GM21576 (cell line): ENCODE measurements around the gene ELOB.

ENCODE experiments used
- ATAC-seq: cut with Tn5 transposase; IDR thresholded peaks from one replicate; pipeline ENCODE4 v1.9.1; 2021; ENCODE audit warnings: mild to moderate bottlenecking, moderate library complexity; ENCODE audit not compliant: unreplicated experiment

ELOB gene

DNA sequence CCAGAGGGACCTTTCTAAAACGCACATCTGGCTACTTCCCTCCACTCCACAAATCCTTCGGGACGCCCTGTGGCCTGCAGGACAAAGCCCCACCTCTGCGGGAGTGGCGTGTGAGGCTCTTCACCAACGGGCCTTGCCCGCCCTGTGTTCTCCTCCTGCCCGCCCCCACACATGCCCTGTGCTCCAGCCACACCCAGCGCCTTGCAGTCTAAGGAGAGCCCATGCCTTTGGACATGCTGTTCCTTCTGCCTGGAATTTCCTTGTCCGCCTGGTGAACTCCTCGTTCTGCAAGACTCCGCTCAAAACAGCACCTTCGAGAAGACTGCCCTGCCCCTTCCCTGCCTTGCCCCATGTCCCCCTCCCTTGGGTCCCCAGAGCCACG, 7.4 kb downstream of the ELOB start:
- no peak for ATAC-seq

DNA sequence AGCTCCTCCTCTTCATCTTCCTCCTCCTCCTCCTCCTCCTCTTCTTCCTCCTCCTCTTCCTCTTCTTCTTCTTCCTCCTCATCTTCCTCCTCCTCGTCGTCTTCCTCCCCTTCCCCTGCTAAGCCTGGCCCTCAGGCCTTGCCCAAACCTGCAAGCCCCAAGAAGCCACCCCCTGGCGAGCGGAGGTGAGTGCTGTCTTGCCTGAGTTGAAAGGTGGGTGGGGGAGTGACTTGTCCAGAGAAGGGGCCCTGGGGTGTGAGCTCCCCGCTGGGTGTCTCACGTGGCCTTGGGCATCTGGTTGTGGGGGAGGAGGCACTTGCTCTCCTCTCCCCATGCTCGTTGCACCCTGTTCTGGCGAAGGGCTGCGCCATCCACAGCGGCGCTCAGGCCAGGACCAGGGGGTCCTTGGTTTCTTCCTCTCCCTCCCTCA, 8.0 kb downstream of the ELOB start:
- no peak for ATAC-seq

DNA sequence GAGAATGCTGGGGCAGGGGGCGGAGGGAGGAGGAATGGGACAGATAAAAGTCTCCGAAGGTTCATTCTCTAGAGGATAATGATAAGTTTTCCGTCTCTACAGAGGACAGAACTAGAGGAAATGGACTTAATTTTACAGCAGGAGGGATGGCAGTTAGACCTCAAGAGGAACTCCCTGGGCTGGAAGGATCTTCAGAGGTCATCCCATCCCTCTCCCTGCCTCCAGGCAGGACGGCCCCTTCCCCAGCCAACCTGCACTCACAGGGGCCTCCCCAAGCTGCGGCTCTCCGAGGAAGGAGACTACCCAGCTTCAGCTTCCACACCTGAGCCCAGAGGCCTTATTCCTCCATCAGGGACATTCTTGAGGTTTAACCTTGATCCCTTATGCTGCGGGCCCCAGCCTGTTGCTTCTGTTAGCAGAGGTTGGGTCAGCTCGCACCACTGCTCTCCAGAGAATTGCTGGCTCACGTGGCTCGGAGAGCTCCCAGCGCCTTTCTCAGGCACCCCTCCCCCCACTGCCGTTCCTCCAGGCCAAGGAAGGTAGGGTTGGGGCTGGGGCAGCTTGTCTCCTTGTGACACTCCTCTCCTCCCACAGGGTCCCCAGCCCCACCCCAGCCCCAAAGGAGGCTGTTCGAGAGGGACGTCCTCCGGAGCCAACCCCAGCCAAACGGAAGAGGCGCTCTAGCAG, 8.5 kb downstream of the ELOB start:
- no peak for ATAC-seq

DNA sequence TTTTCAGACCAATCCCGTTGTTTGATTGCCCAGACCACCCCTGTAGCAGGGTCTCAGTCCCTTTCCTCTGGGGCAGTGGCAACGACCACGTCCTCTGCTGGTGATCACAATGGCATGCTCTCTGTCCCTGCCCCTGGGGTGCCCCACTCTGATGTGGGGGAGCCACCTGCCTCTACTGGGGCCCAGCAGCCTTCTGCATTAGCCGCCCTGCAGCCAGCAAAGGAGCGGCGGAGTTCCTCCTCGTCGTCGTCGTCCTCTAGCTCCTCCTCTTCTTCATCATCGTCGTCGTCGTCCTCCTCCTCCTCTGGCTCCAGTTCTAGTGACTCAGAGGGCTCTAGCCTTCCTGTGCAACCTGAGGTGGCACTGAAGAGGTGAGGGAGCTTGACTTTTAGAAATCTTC, 9.2 kb downstream of the ELOB start:
- ATAC-seq: no peak

DNA sequence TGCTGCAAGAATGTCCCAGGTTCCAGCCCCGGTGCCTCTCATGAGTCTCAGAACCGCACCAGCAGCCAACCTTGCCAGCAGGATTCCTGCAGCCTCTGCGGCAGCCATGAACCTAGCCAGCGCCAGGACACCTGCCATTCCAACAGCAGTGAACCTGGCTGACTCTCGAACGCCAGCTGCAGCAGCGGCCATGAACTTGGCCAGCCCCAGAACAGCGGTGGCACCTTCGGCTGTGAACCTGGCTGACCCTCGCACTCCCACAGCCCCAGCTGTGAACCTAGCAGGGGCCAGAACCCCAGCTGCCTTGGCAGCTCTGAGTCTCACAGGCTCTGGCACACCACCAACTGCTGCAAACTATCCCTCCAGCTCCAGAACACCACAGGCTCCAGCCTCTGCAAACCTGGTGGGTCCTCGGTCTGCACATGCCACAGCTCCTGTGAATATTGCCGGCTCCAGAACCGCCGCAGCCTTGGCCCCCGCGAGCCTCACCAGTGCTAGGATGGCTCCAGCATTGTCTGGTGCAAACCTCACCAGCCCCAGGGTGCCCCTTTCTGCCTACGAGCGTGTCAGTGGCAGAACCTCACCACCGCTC, 9.8 kb downstream of the ELOB start:
- ATAC-seq: no peak

DNA sequence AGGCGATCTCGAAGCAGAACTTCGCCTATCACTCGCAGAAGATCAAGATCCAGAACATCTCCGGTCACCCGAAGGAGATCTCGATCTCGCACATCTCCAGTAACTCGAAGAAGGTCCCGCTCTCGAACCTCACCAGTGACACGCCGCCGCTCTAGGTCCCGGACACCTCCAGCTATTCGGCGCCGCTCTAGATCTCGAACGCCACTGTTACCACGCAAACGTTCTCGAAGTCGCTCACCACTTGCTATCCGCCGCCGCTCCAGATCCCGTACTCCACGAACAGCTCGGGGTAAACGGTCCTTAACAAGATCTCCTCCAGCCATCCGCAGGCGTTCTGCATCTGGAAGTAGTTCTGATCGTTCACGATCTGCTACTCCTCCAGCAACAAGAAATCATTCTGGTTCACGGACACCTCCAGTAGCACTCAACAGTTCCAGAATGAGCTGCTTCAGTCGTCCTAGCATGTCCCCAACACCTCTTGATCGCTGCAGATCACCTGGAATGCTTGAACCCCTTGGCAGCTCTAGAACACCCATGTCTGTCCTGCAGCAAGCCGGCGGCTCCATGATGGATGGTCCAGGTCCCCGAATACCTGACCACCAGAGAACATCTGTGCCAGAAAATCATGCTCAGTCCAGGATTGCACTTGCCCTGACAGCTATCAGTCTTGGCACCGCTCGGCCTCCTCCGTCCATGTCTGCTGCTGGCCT, 10.5 kb downstream of the ELOB start:
- no peak for ATAC-seq

DNA sequence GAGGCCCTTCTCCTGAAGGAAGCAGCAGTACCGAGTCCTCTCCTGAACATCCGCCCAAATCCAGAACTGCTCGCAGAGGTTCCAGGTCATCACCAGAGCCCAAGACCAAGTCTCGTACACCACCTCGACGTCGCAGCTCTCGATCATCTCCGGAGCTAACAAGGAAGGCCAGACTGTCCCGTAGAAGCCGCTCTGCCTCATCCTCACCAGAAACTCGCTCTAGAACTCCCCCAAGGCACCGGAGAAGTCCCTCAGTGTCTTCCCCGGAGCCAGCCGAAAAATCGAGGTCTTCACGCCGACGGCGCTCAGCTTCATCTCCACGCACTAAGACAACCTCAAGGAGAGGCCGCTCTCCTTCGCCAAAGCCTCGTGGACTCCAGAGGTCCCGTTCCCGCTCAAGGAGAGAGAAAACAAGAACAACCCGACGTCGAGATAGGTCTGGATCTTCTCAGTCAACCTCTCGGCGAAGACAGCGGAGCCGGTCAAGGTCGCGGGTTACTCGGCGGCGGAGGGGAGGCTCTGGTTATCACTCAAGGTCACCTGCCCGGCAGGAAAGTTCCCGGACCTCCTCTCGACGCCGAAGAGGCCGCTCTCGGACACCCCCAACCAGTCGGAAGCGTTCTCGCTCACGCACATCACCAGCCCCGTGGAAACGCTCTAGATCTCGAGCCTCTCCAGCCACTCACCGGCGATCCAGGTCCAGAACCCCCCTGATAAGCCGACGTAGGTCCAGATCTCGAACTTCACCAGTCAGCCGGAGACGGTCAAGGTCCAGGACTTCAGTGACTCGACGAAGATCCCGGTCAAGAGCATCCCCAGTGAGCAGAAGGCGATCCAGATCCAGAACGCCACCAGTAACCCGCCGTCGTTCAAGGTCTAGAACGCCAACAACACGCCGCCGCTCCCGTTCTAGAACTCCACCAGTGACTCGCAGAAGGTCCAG, 11.3 kb downstream of the ELOB start:
- ATAC-seq: no peak

DNA sequence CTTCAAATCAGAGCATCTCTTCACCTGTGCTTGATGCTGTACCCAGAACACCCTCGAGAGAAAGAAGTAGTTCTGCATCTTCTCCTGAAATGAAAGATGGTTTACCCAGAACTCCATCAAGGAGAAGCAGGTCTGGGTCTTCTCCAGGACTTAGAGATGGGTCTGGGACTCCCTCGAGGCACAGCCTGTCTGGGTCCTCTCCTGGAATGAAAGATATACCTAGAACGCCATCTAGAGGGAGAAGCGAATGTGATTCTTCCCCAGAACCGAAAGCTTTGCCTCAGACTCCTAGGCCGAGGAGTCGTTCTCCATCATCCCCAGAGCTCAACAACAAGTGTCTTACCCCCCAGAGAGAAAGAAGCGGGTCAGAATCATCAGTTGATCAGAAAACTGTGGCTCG, 12.4 kb downstream of the ELOB start:
- no peak for ATAC-seq

DNA sequence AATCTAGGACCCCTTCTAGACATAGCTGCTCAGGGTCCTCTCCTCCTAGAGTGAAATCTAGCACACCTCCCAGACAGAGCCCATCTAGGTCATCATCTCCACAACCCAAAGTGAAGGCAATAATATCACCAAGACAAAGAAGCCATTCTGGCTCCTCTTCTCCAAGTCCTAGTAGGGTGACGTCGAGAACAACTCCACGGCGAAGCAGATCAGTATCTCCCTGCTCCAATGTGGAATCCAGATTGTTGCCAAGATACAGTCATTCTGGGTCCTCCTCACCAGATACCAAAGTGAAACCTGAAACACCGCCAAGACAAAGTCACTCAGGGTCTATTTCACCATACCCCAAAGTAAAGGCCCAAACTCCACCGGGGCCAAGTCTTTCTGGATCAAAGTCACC, 13.9 kb downstream of the ELOB start:
- no peak for ATAC-seq

DNA sequence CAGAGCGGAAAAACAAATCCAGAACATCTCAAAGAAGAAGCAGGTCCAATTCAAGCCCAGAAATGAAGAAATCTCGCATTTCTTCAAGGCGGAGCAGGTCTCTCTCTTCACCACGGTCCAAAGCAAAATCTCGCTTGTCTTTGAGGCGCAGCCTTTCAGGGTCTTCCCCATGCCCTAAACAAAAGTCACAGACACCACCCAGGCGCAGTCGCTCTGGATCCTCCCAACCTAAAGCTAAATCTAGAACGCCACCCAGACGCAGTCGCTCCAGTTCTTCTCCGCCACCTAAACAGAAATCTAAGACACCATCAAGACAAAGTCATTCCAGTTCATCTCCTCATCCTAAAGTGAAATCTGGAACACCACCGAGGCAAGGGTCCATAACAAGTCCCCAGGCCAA, 14.4 kb downstream of the ELOB start:
- no peak for ATAC-seq

DNA sequence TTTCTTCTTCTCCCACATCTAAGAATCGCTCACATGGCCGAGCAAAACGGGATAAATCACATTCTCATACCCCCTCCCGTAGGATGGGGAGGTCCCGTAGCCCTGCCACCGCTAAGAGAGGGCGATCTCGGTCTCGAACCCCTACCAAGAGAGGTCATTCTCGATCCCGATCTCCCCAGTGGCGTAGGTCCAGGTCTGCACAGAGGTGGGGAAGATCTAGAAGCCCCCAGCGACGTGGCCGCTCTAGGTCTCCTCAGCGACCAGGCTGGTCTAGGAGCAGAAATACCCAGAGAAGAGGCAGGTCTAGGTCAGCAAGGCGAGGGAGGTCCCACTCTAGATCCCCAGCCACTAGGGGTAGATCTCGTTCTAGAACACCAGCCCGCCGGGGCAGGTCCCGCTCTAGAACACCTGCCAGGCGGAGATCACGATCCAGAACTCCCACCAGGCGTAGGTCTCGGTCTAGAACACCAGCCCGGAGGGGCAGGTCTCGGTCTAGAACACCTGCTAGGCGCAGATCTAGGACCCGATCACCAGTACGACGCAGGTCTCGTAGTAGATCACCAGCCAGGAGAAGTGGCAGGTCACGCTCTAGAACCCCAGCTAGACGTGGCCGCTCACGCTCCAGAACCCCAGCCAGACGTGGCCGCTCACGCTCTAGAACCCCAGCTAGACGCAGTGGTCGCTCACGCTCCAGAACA, 15.0 kb downstream of the ELOB start:
- no peak for ATAC-seq

DNA sequence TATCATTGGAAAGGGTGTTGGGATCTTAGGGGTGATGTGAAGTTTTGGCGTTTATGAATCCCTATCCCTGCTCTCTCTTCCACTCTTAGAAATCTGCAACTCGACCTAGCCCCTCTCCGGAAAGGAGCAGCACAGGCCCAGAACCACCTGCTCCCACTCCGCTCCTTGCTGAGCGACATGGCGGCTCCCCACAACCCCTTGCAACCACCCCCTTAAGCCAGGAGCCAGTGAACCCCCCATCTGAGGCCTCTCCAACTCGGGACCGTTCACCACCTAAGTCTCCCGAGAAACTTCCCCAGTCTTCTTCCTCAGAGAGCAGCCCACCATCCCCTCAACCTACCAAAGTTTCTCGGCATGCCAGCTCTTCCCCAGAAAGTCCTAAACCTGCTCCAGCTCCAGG, 15.6 kb downstream of the ELOB start:
- ATAC-seq: no peak

DNA sequence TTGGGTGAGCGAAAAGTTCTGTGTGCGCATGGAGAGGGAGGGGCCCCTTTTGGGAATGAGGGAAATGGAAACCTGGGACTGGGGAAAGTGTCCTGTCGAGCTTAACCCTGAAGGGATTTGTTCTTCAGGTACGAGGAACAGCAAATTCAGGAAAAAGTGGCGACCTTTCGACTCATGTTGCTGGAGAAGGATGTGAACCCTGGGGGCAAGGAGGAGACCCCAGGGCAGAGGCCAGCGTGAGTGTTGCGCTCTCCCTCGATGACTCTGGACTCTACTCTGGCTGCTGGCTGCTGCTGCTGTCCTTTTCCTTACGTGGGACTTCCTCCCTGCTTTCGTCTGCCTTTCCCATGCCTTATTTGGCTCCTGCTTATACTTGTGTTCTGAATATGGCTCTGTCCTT, 19.7 kb downstream of the ELOB start:
- ATAC-seq: no peak

DNA sequence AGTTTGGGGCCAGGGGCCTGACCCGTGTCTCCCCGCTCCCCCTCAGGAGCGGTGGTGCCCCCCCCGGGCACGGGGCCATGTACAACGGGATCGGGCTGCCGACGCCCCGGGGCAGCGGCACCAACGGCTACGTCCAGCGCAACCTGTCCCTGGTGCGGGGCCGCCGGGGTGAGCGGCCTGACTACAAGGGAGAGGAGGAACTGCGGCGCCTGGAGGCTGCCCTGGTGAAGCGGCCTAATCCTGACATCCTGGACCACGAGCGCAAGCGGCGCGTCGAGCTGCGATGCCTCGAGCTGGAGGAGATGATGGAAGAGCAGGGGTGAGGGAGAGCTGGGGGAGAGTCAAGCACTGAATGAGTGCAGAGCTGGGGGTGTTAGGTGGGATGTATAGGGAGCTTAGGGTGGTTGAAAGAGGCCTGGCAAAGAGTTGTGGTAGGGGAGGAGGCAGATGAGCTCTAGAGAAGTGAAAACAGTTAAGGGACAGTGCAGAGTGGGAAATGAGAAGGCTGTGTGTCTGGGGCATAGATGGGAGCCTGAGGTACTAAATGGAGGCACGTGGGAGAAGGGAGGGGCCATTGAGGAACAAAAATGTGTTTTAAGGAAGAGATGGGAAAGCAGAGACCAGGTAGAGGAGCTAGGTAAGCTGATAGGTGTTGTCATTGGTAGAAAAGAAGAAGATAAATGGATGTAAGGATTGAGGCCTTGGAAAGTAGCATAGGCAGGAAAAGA, 20.6 kb downstream of the ELOB start:
- ATAC-seq: no peak

DNA sequence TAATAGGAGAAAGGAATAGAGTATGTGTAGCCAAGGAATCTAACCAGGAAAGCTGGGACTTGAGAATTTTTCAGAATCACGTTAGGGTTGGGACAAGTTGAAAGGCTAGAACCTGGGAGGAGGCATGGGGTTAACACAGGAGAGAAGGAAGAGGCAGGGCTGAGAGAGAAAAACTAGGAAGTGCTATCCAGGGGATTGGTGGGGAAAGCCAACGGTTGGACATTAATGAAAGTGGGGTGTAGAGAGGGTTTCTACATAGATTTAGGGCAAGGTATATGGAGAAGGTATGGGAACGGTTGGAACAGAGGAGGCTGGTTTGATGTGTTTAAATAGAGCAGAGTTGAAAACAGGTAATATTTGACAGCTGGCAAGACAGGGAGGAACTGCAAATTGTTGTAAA, 21.9 kb downstream of the ELOB start:
- no peak for ATAC-seq

DNA sequence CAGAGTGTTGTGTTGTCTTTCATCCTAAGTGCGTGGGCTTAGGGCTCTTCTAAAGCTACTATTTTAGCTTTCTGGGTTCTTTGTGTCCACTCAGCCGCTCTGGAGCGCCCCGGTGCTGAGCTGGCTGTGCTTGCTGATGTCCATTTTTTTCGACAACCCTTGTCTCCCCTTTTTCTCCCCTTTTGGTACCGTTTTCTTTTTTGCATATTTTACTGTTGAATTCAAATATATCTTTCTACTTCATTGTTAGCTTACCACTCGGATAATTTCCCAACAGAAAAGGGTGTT, 23.4 kb downstream of the ELOB start:
- no peak for ATAC-seq

DNA sequence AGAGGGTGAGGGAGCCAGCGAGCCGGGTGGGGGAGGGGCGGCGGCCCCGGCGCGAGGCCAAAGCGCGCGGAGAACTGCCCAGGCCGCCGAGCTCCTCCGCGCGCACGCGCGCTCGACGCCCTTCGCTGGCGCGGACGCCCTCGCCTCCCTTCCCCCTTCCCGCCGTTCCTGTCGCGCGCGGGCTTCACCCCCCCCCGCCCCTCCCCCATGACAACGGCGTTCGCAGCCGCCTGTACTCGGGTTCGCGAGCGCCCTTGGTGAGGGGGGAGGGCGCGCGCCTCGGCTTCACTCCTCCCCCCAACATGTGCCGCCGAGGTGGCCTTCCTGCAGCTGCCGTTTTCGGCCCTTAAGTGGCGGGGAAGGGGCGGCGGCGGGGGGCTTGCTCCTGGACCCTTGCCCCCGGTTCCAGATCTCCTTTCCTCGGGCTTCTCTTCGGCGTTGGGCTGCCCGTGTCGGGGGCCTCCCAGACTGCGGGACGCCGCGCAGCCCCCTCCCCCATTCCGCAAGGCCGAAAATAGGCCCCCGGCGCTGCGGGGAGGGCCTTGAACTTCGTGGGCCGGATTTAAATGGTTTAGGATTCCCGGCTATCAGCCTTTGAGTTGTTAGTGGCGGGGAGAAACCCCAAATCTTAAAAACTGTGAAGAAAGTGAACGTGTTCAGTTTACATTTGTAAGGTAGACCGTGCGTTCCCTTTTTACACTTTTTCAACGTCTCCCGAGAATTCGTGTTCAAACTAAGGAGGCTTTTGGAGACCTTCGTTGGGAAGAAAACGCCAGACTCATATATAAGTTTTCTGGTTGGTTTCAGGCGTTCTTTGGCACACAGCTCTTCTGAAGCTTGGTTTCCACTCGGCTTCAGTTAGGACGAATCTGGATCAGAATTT, 24.0 kb downstream of the ELOB start:
- ATAC-seq: peak; percentile 32

DNA sequence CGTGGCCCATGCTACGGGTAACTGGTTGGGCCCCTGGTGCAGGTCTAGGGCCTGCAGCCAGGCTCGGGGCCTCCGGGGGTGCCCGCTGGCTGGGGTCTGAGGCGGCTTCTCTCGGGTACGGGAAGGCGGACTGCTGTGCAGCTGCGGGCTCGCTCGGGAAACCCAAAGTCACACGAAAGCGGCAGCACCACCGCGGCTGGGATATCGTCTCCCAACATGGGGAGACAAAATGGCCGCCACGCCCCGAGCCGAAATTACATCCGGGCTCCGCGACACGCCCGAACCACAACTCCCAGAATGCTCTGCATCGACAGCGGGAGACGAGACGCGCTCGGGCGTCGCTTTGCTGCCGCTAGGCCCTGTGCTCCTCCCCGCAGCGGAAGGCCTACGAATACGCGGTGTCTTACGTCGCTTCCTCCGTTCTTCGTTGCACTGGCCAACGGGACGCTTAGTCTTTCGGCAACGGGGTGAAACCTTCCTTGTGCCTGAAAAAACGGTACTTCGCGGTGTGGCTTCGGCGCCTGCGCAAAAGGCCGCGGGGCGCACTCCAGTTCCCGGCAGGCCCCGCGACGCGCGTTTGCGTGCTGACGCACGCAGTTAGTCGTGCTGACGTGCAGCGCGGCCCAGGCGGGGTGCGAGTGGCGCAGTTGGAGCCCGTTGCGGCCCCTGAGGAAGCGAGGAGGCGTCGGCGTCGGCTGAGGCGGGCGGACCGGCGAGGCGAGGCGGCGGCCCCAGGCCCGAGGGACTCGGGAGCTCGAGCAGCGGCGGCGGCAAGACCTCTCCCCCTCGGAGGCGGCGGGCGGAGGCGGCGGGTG, 24.8 kb downstream of the ELOB start, which contains the start of gene SRRM2:
Gene SRRM2, plus strand, starts transcription at position 604 of the 815 bp plus-strand sequence. CDS start 3,727 bp downstream, outside the sequence.
- peak; percentile 74 for ATAC-seq
